GM19452 (cell line): ENCODE results near the gene C10orf105.

Experiments used
- ATAC-seq: cut with Tn5 transposase; IDR thresholded peaks from one replicate; pipeline ENCODE4 v1.9.1; 2021; ENCODE audit not compliant: unreplicated experiment

The C10orf105 gene

DNA sequence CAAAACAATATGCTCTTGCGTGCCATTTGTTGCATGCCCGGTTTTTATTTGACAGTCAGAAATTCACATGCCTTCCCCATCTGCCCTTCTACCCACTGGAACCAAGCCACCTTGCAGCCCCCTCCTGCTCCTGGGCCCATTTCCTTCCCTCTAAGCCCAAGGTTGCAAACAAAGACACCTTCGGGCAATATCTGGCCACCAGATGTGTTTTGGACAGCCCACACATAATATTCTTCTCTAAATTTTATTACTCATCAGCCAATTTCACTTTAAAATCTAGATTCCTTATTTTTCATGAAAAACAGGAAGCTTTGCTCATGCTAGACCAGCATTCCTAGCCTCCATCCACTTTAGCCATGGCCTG, 18.2 kb upstream of the C10orf105 start:
- ATAC-seq = no peak

DNA sequence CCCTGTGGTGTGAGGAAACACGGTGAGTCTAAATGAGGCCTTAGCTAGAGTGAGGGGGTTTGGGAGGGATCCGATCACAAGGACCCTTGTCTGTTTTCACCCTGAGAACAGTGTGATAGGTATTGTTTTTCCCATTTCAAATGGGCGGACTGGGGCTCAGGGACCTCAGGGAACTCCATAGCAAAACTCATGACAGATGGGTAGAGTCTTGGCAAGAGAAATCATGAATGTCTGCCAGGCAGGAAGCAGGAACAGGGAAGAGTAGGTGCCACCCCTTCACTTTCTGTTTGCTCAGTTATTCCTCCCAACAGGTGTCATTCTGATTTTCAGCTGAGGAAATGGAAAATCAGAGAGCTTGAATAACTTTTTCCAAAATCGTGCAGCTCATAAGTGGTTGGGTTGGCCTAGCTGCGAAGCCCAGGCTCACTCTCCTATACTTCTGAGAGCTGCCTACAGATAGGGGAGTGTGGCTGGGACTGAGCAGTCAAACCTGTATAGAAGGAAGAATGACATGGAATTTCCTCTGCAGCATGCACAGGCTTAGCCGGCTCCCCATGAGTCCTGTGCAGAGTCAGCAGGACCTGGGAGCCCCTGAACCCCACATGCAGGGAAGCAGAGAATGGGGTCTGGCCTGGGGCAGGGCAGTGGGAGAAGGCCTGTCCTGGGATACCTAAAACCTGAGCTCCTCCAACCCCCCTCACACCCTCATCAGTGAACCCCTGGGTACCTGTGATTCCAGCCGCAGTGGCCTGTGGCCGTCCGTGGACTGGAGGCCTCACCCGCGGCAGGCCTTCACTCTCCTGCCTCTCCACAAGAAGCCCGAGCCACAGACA, 17.6 kb upstream of the C10orf105 start:
- no peak for ATAC-seq

DNA sequence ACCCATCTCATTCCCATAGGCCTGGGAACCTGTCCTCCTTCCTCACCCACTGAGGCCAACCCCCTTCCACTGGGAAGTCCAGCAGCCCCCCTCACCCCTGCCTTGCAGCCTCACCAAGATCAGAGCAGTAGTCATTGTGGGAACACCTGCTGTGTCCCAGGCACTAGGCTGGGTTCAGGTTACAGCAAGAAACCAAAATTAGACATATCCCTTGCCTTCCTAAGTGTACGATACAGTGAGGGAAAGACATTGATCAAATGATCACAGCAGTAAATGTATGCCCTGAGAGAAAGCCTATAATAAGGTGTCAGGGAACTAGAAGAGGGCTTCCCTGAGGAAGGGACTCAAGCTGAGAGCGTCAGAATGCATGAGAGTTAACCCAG, 17.0 kb upstream of the C10orf105 start:
- no peak for ATAC-seq

DNA sequence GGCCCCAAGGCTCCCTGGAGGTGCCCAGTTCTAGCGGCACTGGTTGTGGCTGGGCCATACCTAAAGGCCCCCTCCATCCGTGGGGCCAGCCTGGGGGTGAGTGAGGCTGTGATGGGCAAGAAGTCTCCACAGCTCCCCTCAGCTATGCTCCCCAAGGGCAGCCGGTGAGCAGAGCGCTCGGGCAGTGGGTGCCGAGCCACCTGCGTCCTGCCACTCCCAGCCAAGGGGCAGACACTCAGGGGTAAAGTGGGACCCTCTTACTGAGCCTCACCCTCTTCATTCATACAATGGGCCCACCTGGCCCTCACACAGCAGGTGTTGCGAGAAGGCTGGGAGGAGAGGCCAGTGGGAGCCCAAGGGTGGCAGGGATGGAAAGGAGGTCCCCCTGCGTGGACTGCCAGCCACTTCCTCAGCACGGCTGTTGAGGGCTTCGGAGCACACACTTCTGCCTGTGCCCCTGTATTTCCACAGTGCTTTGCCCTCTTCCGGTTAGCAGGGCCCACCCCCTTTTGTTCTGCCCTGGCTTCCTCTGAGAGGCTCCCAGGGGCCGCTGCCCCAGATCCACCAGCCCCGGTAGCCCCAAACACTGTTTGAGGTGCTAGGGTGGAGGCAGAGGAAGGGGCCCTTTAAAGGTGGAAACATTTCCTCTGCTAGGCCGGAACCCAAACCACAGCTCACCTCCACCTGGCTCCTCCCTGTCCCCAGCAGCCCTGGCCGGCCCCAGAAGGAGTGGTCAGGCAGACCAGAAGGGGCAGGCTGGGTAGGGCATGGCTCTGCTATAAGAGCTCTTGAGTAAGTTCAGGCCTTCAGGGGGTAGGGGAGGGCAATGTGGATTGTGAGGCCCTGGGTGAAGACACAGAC, 16.4 kb upstream of the C10orf105 start:
- ATAC-seq = no peak

DNA sequence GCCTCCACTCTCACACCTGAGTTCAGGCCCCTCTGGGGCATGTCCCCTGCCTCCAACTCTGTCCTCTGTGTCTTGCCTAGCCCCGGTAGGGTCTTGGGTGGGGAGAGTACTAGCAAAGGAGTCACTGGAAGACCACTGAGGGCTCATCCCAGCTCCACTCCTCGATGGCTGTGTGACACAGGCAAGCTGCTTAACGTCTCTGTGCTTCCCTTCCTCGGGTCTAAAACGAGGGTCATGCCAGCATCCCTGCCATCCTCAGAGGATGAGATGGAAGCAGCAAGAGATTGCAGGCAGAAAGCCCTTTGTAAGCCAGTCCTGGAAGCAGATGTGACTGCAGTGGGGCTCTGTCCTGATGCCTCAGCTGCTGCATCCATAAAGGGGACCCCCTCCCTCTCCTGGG, 15.2 kb upstream of the C10orf105 start:
- ATAC-seq = no peak

DNA sequence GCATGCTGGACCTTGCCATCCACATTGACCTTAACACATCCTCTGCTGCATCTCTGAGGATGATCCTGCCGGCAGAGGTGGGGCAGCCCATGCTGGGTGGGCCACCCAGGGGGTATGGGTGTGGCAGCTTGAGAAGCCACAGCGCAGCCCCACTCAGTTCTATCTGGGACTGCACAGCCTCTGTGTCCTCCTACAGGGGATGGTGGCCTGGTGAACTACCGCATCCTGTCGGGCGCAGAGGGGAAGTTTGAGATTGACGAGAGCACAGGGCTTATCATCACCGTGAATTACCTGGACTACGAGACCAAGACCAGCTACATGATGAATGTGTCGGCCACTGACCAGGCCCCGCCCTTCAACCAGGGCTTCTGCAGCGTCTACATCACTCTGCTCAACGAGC, 12.2 kb upstream of the C10orf105 start:
- ATAC-seq = no peak

DNA sequence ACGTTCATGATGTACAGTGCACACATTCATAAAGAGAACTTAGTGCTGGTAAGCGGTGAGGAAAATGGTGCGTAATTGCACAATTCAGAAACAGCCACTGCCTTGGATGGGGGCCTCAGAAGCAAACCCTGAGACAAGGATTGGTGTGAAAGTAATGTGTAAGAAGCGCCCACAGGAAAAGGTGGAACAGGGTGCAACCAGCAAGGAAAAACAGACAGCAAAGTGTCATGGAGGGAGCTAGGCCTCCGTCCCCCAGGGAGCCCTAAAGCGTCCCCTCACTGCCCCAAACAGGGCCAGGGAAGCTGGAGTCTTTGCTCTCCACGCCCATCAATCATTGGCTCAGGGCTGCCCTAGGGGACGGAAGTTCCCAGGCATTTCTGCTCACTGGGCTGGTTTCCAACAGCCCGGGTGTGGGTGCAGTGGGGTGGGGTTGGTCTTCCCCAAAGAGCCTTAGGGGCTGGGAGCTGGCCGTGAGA, 9.6 kb upstream of the C10orf105 start:
- no peak for ATAC-seq

DNA sequence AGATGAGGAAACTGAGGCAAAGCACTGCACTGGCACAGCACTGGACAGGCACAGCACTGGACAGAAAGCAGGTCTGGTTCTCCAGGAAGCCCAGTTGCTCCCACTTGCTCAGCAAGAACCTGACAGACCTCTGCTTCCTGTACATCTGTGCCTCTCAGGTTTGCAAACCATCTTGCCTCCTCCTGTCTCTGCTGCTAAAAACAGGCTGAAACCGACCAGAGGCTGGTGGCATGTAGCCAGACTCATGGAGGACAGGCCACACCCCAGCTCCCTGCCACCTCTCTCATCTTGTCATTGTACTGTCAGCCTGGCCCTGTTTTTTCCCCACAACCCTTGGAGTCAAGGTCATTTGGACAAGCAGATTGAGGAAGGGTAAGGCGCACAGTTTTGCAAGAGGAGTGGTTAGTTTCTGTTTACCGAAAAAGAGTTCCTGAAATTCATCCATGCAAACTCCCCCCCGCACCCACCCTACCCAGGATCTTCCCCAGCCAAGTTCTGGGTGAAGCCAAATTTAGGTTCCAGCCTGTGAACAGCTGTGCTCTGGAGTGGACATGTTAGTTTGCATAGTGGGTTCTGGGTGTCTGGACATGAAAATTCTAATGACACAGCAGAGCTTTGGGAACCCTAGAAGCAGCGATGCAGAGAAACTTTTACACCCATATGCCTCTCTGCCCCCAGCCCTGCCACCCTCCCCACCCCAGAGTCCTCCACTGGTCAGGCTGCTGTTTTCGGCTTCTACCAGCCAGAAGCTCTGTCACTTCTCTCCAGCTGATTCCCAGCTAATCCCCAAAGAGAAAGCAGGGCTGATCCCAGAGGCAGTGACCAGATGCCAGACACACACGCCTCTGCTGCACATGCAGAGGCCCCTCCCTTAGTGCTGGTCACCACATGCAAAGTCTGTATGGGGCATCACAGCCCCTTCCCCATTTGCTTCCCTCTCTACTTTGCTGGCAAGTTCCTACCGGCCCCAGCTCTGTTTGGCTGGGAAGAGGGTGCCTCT, 8.5 kb upstream of the C10orf105 start:
- peak; percentile 50 for ATAC-seq

DNA sequence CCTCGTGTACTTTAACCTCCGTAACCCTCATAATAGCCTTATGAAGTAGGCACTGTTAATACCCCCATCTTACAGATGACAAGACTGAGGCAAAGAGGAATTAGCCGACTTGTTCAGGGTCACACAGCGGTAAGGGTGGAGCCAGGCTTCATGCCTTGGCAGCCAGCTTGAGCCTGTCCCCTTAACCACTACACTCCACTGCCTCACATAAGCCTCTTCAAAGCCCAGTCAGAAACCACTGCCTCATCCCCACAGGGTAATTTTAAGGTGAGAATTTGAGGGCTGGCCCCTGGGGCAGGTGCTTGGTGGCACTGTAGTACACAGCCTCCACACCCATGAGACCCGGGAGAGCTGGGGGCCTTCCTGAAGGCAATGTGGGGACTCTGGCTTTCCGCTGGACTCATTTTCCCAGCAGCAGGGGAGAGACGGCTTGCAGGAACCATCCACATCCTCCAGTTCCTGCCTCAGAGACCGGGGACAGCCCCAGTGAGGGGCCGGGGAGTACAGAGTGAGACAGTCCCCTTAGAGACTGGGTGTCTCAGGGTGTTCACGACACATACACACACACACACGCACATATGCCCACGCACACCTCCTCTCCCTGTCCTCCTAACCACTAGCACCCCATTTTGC, 7.6 kb upstream of the C10orf105 start:
- ATAC-seq = peak; percentile 50

DNA sequence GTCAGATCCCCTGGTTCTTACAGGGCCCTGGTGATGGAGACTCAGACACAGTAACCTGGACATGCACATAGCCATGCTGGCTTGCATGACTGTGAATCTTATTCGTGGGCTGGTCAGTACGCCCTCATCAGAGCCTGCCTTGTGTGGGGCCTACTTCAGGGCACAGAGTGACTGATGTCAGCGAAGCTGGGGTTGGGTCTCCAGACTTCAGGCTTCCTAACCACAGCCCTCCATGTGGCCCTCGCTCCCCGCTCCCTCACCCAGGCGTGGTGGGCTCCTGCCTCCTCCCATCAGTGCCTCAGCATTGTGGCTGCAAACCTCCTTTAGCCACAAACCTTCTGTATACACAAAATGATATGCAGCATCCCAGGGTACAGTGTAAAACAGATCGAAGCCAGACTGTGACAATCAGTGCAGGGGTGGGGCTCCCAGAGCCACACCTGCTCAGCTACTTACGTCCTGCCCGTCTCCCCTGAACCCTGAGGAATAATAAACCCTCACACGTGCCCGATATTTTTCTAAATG, 7.1 kb upstream of the C10orf105 start:
- peak; percentile 8 for ATAC-seq

DNA sequence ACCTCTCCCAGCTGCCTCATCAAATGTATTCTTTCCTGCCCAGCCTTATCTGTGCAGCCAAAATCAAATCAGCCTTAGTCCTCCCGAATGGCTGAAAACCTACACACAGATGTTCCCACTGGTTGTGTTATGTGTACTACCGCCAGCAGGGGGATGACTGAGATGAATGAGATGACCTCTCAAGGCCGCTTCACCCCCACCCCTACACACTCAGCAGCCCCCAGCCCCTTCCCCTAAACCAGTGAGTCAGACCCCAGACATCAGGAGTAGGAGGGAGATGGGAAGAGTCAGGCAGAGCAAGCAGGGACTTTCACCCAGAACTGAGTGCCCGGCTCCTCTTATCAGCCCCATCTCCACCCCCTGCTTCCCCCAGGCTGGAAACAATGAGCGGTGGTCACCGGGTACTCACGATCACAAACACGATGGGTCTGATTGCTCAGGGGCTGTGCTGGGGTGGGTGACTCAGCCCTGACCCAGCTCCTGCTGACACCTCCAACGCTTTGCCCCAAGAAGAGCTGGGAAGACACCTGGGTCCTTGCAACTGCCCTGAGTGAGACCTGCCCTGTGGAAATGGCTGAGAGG, 6.5 kb upstream of the C10orf105 start:
- no peak for ATAC-seq

DNA sequence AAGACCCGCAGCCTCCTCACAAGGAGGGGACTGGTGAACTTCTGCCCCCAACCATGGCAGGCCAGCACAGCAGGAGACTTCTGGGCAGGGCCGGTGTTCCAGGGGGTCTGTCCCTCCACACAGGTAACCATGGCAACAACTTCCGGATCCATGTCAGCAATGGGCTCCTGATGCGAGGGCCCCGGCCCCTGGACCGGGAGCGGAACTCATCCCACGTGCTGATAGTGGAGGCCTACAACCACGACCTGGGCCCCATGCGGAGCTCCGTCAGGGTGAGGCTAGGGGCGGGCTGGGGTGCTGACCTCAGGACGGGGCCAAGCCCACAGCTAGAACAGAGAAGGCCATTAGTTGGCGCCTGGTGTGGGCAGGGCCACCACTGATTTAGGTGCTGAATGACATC, 5.7 kb upstream of the C10orf105 start:
- no peak for ATAC-seq

DNA sequence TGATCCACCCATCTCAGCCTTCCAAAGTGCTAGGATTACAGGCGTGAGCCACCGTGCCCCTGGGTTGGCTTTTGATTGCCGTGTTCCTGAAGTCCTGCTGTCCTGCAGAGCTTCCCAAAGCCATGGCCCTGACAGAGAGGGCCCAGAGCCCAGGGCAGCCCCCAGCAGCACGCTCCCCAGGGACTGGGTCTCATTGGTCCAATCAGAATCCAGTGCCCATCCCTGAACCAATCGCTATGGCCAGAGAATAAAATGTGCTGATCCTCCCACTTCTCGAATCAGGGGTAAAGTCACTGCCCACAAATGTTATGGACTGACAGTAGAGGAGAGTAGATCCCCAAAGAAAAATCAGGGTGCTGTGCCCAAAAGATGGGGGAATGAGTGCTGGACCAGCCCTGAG, 5.0 kb upstream of the C10orf105 start:
- ATAC-seq = no peak

DNA sequence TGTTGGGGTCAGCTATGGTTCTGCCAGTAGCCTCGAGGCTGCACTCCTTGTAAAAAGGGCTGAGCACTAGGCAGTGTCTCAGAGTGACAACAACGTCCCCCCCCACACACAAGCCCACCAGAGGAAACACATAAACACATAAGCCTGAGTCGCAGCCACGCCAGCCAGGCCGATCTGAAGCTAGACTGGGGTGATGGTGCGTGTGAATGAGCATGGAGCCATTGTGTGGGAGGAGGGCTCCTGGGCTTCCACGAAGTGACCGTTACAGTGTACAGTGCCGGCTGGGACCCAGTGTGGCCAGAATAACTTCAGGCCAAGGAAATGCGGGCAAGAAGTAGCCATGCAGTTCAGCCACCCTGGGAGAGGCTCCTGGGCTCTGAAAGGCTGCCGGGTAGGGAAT, 3.7 kb upstream of the C10orf105 start:
- ATAC-seq = no peak

DNA sequence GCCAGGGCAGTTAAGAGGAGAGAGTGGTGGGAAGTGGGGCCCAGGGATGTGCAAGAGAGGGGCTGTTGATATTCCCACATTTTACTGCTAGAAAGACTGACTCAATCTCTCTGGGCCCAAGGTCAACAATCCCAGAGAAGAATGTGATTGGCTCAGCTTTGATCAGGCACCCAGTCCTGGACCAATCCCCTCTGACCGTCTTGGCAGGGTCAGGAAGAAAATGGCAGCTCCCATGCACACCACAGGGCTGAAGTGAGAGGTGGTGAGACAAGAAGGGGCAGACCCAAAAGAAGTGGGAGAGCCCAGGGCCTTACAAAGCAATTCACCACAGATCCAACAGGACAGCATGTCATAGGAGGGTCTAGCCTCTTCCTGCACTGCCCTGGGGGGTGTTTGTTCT, 3.3 kb upstream of the C10orf105 start:
- ATAC-seq = no peak

DNA sequence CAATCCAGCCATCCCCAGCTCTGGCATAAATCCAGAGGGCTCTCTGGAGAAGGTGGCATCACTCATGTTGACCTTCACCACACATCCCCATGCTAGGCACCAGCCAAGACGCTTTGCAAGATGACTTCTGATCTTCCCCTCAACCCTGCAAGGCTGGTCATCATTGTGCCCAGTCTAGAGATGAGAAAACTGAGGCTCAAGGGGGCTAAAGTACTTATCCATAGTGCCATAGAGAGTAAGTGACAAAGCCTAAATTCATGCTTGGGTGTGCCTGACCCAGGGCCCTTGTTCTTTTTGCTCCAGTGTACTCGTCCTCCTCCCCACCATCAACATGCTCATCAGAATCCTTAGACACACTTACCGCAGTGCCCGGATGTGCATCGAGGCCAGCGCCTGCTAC, 1.7 kb upstream of the C10orf105 start:
- ATAC-seq = no peak

DNA sequence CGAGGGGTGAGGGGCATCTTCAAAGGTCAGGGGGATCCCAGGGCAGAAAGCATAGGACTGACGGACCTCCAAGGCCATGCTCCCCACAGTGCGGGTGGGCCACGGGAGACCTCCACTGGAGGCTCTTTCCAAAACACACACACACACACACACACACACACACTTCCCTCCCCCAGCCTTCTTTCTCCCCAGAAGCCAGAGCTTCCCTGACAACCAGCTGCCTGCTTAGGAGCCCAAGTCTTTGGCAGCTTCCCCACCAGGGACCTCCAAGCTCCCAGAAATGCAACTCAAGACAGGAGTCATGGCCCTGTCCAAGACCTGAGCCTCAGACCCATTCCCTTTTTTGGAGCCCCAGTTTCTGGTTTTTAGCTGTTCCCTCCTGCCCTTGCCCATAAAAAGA, 710 bp upstream of the C10orf105 start:
- no peak for ATAC-seq

DNA sequence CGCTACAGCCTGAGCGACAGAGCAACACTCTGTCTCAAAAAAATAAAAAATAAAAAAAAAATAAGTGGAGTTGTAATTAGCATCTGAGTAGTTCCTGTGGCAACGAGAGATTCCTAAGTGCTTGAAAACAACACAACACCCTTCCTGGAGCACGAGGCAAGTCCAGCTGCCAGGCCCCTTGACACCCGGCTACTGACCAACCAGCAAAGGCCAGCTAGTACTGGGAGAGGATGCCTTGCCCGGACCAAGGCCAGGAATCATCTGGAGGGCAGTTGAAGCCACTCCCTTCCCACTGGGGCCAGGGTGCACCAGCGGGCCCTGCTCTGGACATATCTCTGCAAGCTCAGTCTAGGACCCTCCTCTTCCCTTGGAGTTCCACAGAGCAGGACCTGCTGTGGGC, 536 bp downstream of the C10orf105 start:
- no peak for ATAC-seq

DNA sequence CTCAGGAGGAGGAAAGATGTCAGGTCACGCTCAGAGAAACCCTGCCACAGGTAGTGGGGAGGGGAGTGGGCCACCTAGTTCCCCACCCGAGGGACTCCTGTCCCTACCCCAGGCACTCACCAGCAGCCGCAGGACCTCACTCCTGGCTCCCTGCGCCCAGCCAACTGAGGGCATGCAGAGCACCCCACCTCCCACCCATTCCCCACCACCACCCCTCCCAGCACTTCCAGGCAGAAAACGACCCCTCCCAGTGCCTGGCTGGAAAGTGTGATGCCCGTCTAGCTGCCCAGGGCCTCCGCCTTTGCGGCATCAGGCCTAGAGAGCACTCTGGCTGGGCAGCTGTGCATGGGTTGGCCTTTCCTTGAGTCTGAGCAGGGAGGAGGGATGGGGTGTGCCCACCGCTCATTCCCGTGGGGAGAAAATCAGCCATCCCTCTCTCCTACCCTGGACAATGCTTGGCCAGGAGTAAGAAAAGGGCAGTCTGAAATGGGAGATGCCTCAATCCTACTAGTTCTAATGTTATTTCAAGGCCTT, 1.3 kb downstream of the C10orf105 start:
- ATAC-seq = no peak

DNA sequence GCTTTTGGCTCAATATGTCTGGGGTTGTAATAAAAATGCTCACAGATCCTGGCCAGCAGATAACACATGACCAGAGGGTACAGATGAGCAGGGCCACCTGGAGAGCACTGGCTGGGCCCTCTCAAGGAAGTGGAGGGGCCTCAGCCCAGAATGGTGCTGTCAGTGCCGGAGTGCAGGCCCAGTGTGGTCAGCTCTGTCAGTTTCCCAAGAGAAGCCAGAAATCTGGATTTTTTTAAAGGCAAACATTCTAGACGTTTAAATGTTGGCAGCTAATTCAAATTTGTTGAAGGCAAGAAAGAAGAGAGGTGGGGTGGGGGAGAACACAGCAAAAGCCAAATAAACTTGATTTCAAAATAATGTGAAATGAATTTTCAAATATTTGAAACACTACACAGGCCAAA, 2.0 kb downstream of the C10orf105 start:
- ATAC-seq = no peak
